Activated B cell treated with CpG ODN at 0.5 μM for 24 hours (primary cell): ENCODE data around the gene MAP4K1. TPM values are rescaled to one million over a fixed set of nuclear protein-coding genes. Genes with fewer than 3 reads are reported as not detected.
"Not testable (repeated sequence)": the region's sequence is repeated elsewhere in the genome, so short reads cannot be mapped to it uniquely, and the experiment has no call there.

Experiments used
- ATAC-seq: fragments of 200-7000 bp; cut with Tn5 transposase; one replicate; pipeline ENCODE4 v1.10.0; 2021; ENCODE audit warnings: low read depth, mild to moderate bottlenecking, moderate library complexity
- CTCF ChIA-PET: fragments of 350-600 bp; sonication (Branson Sonifier 250); formaldehyde crosslinking; loops from one replicate; lab custom pipeline; 2021; ENCODE audit warnings: antibody characterized with exemption; lab: Charles Lee
- POLR2A ChIA-PET: fragments of 350-600 bp; sonication (Branson Sonifier 250); formaldehyde crosslinking; loops from one replicate; lab custom pipeline; 2021; ENCODE audit warnings: antibody characterized with exemption; lab: Charles Lee
- DNase-seq: peaks from one replicate; pipeline ENCODE4 v3.0.0; 2022
- H3K27ac Mint-ChIP-seq: one replicate; pipeline ENCODE4 v1.8.0; 2020; ENCODE audit warnings: mixed read lengths
- H3K27me3 Mint-ChIP-seq: one replicate; pipeline ENCODE4 v1.8.0; 2021; ENCODE audit warnings: mixed read lengths
- H3K36me3 Mint-ChIP-seq: one replicate; pipeline ENCODE4 v1.8.0; 2021; ENCODE audit warnings: low read depth, mixed read lengths
- H3K4me1 Mint-ChIP-seq: one replicate; pipeline ENCODE4 v1.8.0; 2021; ENCODE audit warnings: mixed read lengths
- H3K4me3 Mint-ChIP-seq: one replicate; pipeline ENCODE4 v1.8.0; 2020; ENCODE audit warnings: mild to moderate bottlenecking, mixed read lengths
- H3K9me3 Mint-ChIP-seq: one replicate; pipeline ENCODE4 v1.8.0; 2020; ENCODE audit warnings: mixed read lengths
- intact Hi-C: fragments of 100-400 bp; cut with micrococcal nuclease; formaldehyde crosslinking; loops from one replicate; pipeline ENCODE4 v1.15.1; 2024
- total RNA-seq: library from RNA; stranded (reverse); gene quantifications from 2 replicates; pipeline ENCODE4 v1.2.3, GENCODE V29; 2022
- TF ChIP-seq, protein P1 (sequence below): fragments of 200-600 bp; IDR thresholded peaks from one replicate; pipeline ENCODE4 v1.8.0; 2022; ENCODE audit warnings: antibody characterized with exemption, mild to moderate bottlenecking

MAP4K1 gene
- total RNA-seq, 1 donor from 2014 or later = 379 TPM

DNA sequence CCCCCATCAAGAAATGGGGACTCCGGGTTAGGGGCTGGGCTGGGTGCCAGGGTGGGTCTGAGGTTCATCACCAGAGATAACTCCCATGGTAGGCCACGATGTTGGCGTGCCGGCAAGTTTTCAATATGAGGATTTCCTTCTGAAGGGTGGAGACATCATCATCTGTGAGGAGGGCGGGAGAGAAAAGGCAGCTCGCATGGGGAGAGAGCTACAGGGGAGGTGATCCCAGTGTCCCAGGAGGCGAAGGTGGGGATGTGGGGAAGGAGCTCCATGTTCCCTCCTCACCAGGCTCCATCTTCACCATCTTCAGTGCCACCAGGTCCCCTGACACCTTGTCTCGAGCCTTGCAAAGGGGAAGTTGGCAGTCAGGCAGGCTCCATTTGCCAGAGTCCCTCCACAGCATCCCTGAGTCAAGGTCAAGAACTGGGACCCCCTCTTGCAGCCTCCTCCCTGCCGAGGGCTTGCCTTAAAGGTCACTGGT, 430 bp downstream of the MAP4K1 start:
- POLR2A ChIA-PET = interaction anchor here (0.6 to 3.9 kb wide), 30 partner anchors 10 to 818 kb away, joined by 3 to 45 read pairs (median 7); partner anchors contain the start of genes ACTN4, FAM98C, GGN and MRPS12
- no peak for DNase-seq
- TF ChIP-seq, protein P1, sequence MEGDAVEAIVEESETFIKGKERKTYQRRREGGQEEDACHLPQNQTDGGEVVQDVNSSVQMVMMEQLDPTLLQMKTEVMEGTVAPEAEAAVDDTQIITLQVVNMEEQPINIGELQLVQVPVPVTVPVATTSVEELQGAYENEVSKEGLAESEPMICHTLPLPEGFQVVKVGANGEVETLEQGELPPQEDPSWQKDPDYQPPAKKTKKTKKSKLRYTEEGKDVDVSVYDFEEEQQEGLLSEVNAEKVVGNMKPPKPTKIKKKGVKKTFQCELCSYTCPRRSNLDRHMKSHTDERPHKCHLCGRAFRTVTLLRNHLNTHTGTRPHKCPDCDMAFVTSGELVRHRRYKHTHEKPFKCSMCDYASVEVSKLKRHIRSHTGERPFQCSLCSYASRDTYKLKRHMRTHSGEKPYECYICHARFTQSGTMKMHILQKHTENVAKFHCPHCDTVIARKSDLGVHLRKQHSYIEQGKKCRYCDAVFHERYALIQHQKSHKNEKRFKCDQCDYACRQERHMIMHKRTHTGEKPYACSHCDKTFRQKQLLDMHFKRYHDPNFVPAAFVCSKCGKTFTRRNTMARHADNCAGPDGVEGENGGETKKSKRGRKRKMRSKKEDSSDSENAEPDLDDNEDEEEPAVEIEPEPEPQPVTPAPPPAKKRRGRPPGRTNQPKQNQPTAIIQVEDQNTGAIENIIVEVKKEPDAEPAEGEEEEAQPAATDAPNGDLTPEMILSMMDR = no peak
- peak overlapping the region; percentile 97 for H3K27ac Mint-ChIP-seq
- H3K36me3 Mint-ChIP-seq = peaks cover 67% of the 10 kb centered on the region
- H3K4me3 Mint-ChIP-seq = peak overlapping the region; percentile 100
- no peaks in the 10 kb centered on the region for H3K9me3 Mint-ChIP-seq
- H3K4me1 Mint-ChIP-seq = peaks cover 60% of the 10 kb centered on the region
- peak; percentile 15 for ATAC-seq
- CTCF ChIA-PET = interaction anchor here (0.7 to 4.7 kb wide), 5 partner anchors 19 to 230 kb away, joined by 3 to 49 read pairs (median 11); partner anchors contain the start of genes FAM98C and GGN
- H3K27me3 Mint-ChIP-seq = no peaks in the 10 kb centered on the region
- intact Hi-C loops = loop anchor here (5.0 to 10.0 kb wide), 2 partner anchors 280 to 393 kb away; partner anchors contain the start of genes DPF1, NFKBIB and SIRT2

DNA sequence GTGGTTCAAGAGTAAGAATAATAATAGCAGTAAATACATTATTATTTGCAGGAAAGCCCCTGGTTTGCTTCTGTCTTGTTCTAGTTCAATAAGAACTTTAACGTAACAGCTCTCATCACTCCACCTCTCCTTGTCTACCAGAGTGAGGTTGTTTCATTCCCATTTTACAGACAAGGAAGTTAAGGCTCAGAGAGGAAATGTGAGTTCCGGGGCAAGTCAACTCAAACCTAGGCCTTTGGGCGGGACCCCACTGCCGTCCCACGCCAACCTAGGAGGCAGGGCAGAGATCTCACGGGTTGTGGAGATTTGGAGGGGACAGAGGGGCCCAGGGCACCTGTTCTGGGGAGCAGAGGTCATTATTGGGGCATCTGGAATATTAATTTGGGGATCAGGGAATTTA, 1.5 kb downstream of the MAP4K1 start:
- TF ChIP-seq, protein P1 = no peak
- intact Hi-C loops = loop anchor here (5.0 to 10.0 kb wide), 2 partner anchors 281 to 391 kb away; partner anchors contain the start of genes DPF1, NFKBIB and SIRT2
- no peak for ATAC-seq
- Mint-ChIP-seq H3K27me3 (no peaks in the 10 kb centered on the region), H3K9me3 (no peaks in the 10 kb centered on the region), H3K4me3 (peak overlapping the region; percentile 100), H3K4me1 (peaks cover 61% of the 10 kb centered on the region), H3K27ac (peak overlapping the region; percentile 97), H3K36me3 (peaks cover 64% of the 10 kb centered on the region)
- ChIA-PET CTCF (interaction anchor here (1.0 kb wide), 1 partner anchor 21 kb away, joined by 3 read pairs; no protein-coding TSS in a partner anchor), POLR2A (interaction anchor here (0.6 to 3.9 kb wide), 6 partner anchors 27 to 208 kb away, joined by 3 to 45 read pairs (median 6); no protein-coding TSS in a partner anchor)
- no peak for DNase-seq

DNA sequence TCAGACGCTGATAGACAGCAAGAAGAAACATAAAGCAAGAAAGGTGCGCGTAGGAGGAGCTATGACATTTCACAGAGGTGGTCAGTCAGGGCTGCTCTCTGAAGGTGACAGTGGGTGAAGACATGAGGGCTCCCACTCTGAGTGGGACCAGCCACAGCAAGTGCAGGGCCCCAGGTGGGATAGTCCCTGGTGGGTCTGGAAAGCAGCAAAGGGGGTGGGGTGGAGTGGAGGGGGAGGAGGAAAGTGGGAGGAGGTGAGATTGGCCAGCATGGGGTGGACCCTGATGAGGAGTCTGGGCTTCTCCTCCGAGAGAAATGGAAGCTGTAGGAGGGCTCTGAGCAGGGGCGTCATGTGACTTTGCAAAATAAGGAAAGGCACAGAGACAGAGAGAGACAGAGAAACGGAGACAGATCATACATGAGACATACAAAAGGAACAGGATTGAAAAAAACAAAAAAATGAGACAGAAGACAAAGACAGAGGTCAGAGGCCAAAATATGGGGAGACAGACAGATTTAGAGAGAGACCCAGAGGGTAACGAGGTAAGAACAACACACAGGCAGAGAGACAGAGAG, 2.7 kb downstream of the MAP4K1 start:
- Mint-ChIP-seq H3K4me3 (peak overlapping the region; percentile 61), H3K27me3 (no peaks in the 10 kb centered on the region), H3K9me3 (no peaks in the 10 kb centered on the region), H3K4me1 (peaks cover 60% of the 10 kb centered on the region), H3K27ac (peak overlapping the region; percentile 60), H3K36me3 (peaks cover 69% of the 10 kb centered on the region)
- intact Hi-C loops = loop anchor here (5.0 to 10.0 kb wide), 2 partner anchors 282 to 390 kb away; partner anchors contain the start of genes DPF1, NFKBIB and SIRT2
- DNase-seq (no peak), ATAC-seq (no peak)
- ChIA-PET CTCF (interaction anchor here (0.7 kb wide), 1 partner anchor 189 kb away, joined by 3 read pairs; no protein-coding TSS in a partner anchor), POLR2A (interaction anchor here (0.6 to 1.2 kb wide), 6 partner anchors 10 to 425 kb away, joined by 4 to 10 read pairs (median 8); partner anchors contain the start of genes ACTN4 and RINL)
- TF ChIP-seq, protein P1 = no peak

DNA sequence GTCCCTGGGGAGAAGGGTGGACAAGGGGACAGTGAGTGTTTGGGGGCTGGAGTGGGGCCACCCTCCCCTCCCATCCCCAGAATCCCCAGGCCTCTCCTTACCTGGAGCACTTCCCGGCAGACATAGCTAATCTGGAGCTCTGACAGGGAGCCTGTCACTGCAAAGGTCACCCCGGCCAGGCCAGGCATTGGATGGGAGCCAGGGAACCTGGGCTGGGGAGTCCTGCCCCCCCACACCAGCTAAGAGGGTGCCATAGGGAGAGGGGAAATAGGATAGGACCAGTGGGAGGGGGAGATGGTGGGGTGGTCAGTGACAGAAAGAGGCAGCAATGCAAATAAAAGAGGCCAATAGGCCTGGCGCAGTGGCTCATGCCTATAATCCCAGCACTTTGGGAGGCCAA, 3.5 kb downstream of the MAP4K1 start:
- intact Hi-C loops = loop anchor here (10.0 kb wide), 1 partner anchor 389 kb away; the partner anchor contains the start of gene DPF1
- TF ChIP-seq, protein P1 = no peak
- ChIA-PET POLR2A (interaction anchor here (0.6 to 1.1 kb wide), 6 partner anchors 11 to 235 kb away, joined by 3 to 9 read pairs (median 6); no protein-coding TSS in a partner anchor), CTCF (no interaction called here)
- Mint-ChIP-seq H3K9me3 (no peaks in the 10 kb centered on the region), H3K27ac (no peak overlapping the region), H3K36me3 (peaks cover 71% of the 10 kb centered on the region), H3K4me1 (peaks cover 52% of the 10 kb centered on the region), H3K27me3 (no peaks in the 10 kb centered on the region), H3K4me3 (no peak overlapping the region)
- ATAC-seq (no peak), DNase-seq (no peak)

DNA sequence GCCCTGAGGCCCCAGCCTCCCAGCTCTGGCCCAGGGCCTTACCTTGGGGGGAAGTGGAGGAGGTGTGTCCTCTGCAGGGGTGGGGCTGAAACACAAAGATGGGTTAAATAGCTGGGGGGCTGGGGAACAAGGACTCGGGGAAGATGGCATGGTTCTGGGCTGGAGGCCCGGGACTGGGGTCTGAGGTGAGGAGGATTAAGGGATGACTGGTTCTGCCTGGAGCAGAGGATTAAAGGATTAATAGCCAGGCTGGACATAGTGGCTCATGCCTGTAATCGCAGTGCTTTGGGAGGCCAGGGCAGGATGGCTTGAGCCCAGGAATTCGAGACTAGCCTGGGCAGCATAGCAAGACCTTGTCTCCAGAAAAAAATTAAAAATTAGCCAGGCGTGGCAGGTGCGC, 11.6 kb downstream of the MAP4K1 start:
- DNase-seq = no peak
- Mint-ChIP-seq H3K27me3 (no peaks in the 10 kb centered on the region), H3K9me3 (no peaks in the 10 kb centered on the region), H3K27ac (no peak overlapping the region), H3K36me3 (peaks cover 73% of the 10 kb centered on the region), H3K4me1 (peaks cover under 1% of the 10 kb centered on the region), H3K4me3 (no peak overlapping the region)
- TF ChIP-seq, protein P1 = no peak
- POLR2A ChIA-PET = no interaction called here
- no peak for ATAC-seq
- CTCF ChIA-PET = no interaction called here
- intact Hi-C loops = no loop called here

DNA sequence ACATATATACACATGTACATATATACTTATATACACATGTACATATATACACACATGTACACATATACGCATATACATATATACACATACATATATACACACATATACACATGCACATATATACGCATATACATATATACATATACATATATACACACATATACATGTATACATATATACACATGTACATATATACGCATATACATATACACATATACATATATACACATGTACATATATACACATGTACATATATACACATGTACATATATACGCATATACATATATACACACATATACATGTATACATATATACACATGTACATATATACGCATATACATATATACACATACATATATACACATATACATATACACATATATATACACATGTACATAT, 14.9 kb downstream of the MAP4K1 start:
- intact Hi-C loops, DNase-seq, CTCF ChIA-PET, ATAC-seq, H3K4me3 Mint-ChIP-seq, H3K4me1 Mint-ChIP-seq, POLR2A ChIA-PET, H3K9me3 Mint-ChIP-seq, H3K27ac Mint-ChIP-seq, H3K27me3 Mint-ChIP-seq: not testable (repeated sequence)
- H3K36me3 Mint-ChIP-seq = peaks cover 57% of the 10 kb centered on the region
